IMR-90 (cell line): ENCODE measurements around the gene PRRC1.
A peak's percentile ranks its signal among the peaks of the same experiment; 100 is the strongest.

Experiments used
- BHLHE40 ChIP-seq: fragments of 150-350 bp; IDR thresholded peaks from 2 replicates; pipeline ENCODE4 v1.6.1; 2016; ENCODE audit warnings: mild to moderate bottlenecking, low read depth, low read length
- CHD1 ChIP-seq: IDR thresholded peaks from 2 replicates; pipeline ENCODE4 v1.6.1; 2012; ENCODE audit warnings: low read depth, low read length, improper control_type of control experiment
- MAFK ChIP-seq: IDR thresholded peaks from 2 replicates; pipeline ENCODE4 v1.6.1; 2012; ENCODE audit warnings: low read depth, low read length, improper control_type of control experiment
- POLR2A ChIP-seq: IDR thresholded peaks from 2 replicates; pipeline ENCODE4 v1.6.1; 2012; ENCODE audit warnings: mild to moderate bottlenecking, low read depth, low read length
- TF ChIP-seq, protein P1 (sequence below): conservative IDR thresholded peaks from 2 replicates; pipeline ENCODE4 v1.5.1; 2012; ENCODE audit warnings: mild to moderate bottlenecking, low read depth, low read length, improper control_type of control experiment
- TF ChIP-seq, protein P2 (sequence below): fragments of 150-350 bp; IDR thresholded peaks from 2 replicates; pipeline ENCODE4 v1.6.1; 2016; ENCODE audit warnings: low read depth, mild to moderate bottlenecking, low read length, moderate library complexity, borderline replicate concordance

DNA sequence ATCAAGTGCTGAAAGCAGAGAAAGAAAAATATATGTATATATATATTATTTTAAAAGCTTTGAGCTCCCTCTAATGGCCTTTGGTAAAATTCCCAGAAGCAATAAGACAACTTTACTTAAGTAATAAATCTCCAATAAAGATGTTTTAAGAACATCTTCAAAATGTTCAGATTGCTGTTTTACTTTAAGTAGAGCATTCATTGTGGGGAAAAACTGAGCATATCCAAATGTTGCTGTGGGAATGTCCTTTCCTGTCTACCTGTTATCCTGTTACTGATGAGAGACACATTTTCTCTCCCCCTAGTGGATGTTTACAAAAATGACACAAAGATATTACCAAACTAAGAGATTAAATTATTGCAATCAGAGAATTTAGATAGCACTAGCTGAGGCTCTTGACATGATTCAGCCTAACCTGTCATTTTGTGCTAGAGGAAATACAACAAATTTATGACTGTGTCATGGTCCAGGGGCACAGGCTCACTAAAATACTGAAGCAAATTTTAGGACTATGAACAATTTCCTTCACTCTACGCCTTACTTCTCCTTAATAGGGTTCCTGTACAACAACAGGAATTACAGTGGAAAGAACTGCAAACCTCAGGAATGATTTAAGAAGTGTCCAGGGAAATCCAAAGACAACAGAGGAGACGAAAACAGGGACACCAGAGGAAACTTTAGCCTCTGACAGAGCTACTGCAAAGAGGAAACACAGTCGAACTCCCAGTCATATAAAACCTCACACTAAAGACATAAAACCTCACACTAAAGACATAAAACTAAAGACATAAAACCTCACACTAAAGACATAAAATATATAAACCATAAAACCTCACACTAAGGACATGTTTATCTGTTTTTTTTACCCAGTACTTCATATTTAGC lies 24.3 kb upstream of the PRRC1 start:
- TF ChIP-seq, protein P1, sequence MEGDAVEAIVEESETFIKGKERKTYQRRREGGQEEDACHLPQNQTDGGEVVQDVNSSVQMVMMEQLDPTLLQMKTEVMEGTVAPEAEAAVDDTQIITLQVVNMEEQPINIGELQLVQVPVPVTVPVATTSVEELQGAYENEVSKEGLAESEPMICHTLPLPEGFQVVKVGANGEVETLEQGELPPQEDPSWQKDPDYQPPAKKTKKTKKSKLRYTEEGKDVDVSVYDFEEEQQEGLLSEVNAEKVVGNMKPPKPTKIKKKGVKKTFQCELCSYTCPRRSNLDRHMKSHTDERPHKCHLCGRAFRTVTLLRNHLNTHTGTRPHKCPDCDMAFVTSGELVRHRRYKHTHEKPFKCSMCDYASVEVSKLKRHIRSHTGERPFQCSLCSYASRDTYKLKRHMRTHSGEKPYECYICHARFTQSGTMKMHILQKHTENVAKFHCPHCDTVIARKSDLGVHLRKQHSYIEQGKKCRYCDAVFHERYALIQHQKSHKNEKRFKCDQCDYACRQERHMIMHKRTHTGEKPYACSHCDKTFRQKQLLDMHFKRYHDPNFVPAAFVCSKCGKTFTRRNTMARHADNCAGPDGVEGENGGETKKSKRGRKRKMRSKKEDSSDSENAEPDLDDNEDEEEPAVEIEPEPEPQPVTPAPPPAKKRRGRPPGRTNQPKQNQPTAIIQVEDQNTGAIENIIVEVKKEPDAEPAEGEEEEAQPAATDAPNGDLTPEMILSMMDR: peak; percentile 70
- TF ChIP-seq POLR2A (no peak), CHD1 (no peak), MAFK (no peak), BHLHE40 (no peak)
- TF ChIP-seq, protein P2, sequence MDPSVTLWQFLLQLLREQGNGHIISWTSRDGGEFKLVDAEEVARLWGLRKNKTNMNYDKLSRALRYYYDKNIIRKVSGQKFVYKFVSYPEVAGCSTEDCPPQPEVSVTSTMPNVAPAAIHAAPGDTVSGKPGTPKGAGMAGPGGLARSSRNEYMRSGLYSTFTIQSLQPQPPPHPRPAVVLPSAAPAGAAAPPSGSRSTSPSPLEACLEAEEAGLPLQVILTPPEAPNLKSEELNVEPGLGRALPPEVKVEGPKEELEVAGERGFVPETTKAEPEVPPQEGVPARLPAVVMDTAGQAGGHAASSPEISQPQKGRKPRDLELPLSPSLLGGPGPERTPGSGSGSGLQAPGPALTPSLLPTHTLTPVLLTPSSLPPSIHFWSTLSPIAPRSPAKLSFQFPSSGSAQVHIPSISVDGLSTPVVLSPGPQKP: no peak
